ENCODE measurements around the gene P4HB. TPM values are rescaled to one million over a fixed set of nuclear protein-coding genes. Genes with fewer than 3 reads are reported as not detected.

Gene P4HB
- total RNA-seq, 4 donors from 2014 or later: 685 to 999 (median 839) TPM

DNA sequence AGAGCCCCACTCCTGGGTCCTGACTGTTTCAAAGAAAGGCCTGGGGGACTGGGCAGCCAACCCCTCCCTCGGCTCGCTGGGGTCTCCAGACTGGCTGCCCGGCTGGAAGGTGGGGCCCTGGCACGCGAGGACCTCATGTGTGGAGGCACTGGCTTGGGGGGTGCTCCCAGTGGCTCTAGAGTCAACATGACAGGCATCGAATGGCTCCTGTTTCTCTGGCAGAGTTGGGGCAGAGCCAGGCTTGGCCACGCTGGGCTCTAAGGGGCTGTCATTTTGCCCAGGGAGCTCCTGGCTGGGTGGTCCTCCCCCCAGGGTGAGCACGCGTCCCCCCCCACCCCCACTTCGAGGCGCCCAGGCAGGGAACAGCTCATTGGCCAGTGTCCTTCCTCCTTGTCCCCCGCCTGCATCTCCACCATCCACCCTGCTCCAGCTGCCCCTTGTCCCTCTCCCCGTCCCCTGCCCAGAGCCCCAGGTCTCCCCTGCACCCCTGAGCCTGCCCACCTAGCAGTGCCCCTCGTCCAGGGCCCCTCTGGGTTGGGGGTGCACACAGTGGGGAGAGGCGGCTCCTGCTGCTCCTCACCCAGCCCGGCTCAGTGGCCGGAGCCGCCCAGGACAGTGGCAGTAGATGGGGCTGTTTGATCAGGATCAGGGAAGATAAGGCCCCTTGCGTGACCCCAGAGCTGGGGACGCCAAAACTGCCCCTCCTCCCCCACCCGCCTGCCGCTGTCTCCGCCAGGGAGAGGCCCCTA is 53.7 kb downstream of the P4HB start:
- no peak for DNase-seq (ENCODE audit: low spot score in 2 of 2)
- no peak overlapping the region for H3K4me3 ChIP-seq (ENCODE audit: low read depth, poor library complexity, severe bottlenecking)
- intact Hi-C loops (cut with DNase I; ENCODE audit: low total_unique reads): no loop called here
- no peak for TF ChIP-seq POLR2A (IDR thresholded peaks at IDR 0.05)
- TF ChIP-seq, protein P1, sequence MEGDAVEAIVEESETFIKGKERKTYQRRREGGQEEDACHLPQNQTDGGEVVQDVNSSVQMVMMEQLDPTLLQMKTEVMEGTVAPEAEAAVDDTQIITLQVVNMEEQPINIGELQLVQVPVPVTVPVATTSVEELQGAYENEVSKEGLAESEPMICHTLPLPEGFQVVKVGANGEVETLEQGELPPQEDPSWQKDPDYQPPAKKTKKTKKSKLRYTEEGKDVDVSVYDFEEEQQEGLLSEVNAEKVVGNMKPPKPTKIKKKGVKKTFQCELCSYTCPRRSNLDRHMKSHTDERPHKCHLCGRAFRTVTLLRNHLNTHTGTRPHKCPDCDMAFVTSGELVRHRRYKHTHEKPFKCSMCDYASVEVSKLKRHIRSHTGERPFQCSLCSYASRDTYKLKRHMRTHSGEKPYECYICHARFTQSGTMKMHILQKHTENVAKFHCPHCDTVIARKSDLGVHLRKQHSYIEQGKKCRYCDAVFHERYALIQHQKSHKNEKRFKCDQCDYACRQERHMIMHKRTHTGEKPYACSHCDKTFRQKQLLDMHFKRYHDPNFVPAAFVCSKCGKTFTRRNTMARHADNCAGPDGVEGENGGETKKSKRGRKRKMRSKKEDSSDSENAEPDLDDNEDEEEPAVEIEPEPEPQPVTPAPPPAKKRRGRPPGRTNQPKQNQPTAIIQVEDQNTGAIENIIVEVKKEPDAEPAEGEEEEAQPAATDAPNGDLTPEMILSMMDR (IDR thresholded peaks at IDR 0.05): no peak
- 26 to 32% methylated on average over 16 to 19 of the region's 23 CpGs for WGBS, 2 donors

DNA sequence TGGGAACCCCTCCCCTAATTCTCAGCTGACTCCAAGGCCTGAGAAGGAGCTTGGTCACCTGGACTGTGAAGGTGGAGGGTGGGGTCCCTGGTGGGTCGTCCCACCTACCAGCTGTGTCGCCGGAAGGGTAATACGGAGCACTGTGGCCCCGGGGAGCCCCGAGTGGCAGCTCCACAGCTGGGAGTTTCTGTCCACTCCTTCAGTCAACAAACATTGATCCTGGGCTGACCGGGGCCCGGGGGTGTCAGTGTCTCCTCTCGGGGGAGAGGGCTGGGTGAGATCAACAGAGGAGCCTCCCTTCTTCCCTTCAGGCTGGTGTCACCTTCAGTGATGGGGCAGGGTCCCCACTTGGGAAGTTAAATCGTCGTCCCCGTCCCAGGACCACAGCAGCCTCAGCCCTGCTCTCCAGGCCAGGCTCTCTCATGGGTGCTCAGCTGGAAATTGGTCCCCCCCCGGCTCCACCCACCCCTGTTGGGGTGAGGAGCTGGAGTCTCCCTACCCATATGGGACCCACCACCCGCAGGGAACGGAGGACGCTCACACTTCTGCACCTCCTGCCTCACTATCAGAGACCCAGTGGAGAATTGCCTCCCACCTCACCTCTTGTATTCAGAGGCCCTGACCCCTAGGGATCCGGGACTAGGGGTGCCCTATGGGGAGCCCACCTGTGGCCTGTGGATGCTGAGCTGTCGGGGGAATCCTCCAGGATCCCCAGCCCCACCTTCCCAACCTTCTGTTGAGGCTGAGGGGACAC is 54.5 kb downstream of the P4HB start:
- H3K4me3 ChIP-seq (ENCODE audit: low read depth, poor library complexity, severe bottlenecking): no peak overlapping the region
- intact Hi-C loops (cut with DNase I; ENCODE audit: low total_unique reads): no loop called here
- WGBS, 2 donors: 38 to 53% methylated on average over 4 to 18 of the region's 18 CpGs
- no peak for TF ChIP-seq POLR2A (IDR thresholded peaks at IDR 0.05)
- TF ChIP-seq, protein P1 (IDR thresholded peaks at IDR 0.05): no peak
- DNase-seq (ENCODE audit: low spot score in 2 of 2): no peak

DNA sequence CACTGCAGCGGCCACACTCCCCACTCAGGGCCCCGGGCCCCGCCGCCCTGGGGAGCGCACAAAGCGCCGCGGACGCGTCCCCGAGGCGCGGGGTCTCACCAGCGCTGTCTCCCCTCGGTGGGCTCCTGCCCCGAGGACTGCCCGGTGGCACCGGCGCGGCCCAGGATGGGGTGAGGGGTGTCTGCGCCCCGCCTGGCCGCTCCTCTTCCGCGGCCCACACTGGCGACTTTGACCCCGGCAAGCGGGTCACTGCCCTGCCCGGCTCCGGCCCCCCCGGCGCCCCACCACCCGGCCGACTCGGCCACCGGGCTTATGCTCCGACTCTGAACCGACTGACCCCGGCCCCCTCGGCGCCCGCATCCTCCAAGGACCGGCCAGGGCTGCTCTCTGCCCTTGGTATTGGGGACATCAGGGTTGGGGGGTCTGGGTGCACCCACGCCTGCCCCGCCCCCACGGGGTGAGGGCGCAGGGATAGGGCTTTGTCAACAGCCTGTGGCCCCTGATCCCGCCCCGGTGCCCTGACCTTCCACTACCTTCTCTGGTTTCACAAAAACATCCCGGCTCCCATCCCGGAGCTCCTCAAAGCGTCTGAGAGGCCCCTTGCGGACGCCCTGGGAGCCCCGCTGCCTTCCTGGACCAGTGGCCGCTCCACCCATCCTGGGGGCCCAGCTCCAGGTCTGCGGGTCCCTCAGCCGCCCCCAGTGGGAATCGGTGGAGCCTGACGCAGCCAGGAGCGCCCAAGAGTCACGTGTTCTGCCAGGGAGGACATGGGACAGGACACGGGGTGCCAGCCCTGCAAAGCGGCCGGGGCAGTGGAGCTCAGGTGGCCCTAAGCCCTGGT is 55.6 kb downstream of the P4HB start:
- intact Hi-C loops (cut with DNase I; ENCODE audit: low total_unique reads): no loop called here
- 5 to 8% methylated on average over 13 to 37 of the region's 65 CpGs for WGBS, 2 donors
- H3K4me3 ChIP-seq (ENCODE audit: low read depth, poor library complexity, severe bottlenecking): no peak overlapping the region
- no peak for TF ChIP-seq POLR2A (IDR thresholded peaks at IDR 0.05)
- TF ChIP-seq, protein P1 (IDR thresholded peaks at IDR 0.05): no peak
- DNase-seq (ENCODE audit: low spot score in 2 of 2): no peak

DNA sequence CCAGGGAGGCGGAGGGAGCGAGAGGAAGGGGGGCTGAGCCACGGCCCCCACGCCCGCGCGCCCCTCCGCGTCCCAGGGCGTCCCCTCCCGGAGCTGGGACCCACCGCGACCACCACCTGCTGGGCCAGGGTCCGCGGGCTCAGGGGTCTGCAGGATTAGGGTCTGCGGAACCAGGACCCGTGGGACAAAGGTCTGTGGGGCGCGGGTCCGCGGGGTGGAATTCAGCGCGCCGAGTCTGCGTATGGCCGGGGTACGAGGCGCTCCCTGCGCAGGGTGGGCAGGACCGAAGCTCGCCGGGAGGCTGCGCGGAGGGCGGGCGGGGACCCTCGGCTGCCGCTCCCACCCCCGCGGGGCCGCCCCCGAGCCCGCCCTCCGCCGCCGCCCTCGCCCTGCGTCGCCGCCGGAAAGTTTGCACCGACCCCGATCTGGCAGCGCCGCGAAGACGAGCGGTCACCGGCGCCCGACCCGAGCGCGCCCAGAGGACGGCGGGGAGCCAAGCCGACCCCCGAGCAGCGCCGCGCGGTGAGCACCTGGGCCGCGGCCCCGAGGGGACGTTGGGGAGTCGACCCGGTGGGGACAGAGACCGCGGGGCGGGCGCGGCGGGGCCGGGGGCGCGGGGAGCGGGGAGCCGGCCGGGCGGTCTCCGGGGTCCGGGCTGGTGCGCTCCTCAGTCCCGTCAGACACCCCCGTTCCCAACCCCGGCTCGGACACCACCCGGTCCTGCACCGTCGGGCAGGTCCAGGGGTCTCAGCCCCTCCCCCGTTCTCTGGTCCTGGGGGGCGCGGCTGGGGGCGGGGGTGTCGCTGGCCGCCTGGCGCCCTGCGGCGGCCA is 56.4 kb downstream of the P4HB start, which contains the start of gene GCGR:
Gene GCGR, plus strand, starts transcription at position 423 of the 831 bp plus-strand sequence. CDS start 4,869 bp downstream, outside the sequence.
- intact Hi-C loops (cut with DNase I; ENCODE audit: low total_unique reads): no loop called here
- DNase-seq (ENCODE audit: low spot score in 2 of 2): no peak
- WGBS, 2 donors: 1% methylated on average over 42 to 44 of the region's 110 CpGs
- TF ChIP-seq, protein P1 (IDR thresholded peaks at IDR 0.05): no peak
- no peak for TF ChIP-seq POLR2A (IDR thresholded peaks at IDR 0.05)
- H3K4me3 ChIP-seq (ENCODE audit: low read depth, poor library complexity, severe bottlenecking): no peak within 1 kb of the TSS

Measured in lower leg skin (tissue), 4 donors.